ENCODE measurements around the gene CENPQ. TPM values are rescaled to one million over a fixed set of nuclear protein-coding genes. Genes with fewer than 3 reads are reported as not detected.
A peak's percentile ranks its signal among the peaks of the same experiment; 100 is the strongest.

The CENPQ gene
- total and polyA plus RNA-seq, 2 of the 13 experiments (the other 11 are each of a cell fraction or from before 2014, with no cell fraction given): 9.1 to 20.1 TPM

- TF ChIP-seq, protein P1, sequence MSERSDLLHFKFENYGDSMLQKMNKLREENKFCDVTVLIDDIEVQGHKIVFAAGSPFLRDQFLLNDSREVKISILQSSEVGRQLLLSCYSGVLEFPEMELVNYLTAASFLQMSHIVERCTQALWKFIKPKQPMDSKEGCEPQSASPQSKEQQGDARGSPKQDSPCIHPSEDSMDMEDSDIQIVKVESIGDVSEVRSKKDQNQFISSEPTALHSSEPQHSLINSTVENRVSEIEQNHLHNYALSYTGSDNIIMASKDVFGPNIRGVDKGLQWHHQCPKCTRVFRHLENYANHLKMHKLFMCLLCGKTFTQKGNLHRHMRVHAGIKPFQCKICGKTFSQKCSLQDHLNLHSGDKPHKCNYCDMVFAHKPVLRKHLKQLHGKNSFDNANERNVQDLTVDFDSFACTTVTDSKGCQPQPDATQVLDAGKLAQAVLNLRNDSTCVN (CRISPR knock-in tag; IDR thresholded peaks at IDR 0.05; ENCODE audit: borderline replicate concordance): 0 out of 2 replicates have a peak, but pooled peaks have one; percentile 47
- TF ChIP-seq MXI1 (IDR thresholded peaks at IDR 0.05; ENCODE audit: borderline replicate concordance, low read depth, low read length) (peak; percentile 42; the same call in 1 of the 3 replicates), TMF1 (CRISPR knock-in tag; IDR thresholded peaks at IDR 0.05; ENCODE audit: low read depth) (no peak), RERE (CRISPR knock-in tag; IDR thresholded peaks at IDR 0.05; ENCODE audit: low read depth) (peak; percentile 98), FOXO1 (CRISPR knock-in tag; IDR thresholded peaks at IDR 0.05) (peak; percentile 65; the same call in 1 of the 2 replicates), ZNF556 (CRISPR knock-in tag; IDR thresholded peaks at IDR 0.05; ENCODE audit: borderline replicate concordance) (peak; percentile 75; the same call in 1 of the 2 replicates), RFX1 (IDR thresholded peaks at IDR 0.05) (no peak), REST (IDR thresholded peaks at IDR 0.05; ENCODE audit: borderline replicate concordance in 1 of 2, low read depth in 1 of 2, low read length in 2 of 2) (peak in 1 of 2 experiments; percentile 80; a peak in 2 of 4 replicates), HMGXB4 (CRISPR knock-in tag; IDR thresholded peaks at IDR 0.05; ENCODE audit: borderline replicate concordance in 1 of 2, low read depth in 1 of 2) (peak in 1 of 2 experiments; percentile 65; a peak in 1 of 4 replicates), GATAD2A (CRISPR knock-in tag; IDR thresholded peaks at IDR 0.05) (peak; percentile 99), FOXA1 (IDR thresholded peaks at IDR 0.05) (peak; percentile 100), FOXA1 (CRISPR knock-in tag; IDR thresholded peaks at IDR 0.05) (peak; percentile 100), ZSCAN29 (CRISPR knock-in tag; conservative IDR thresholded peaks at IDR 0.05) (peak; percentile 81; the same call in 1 of the 2 replicates), KMT2A (CRISPR knock-in tag; IDR thresholded peaks at IDR 0.05) (peak; percentile 68; the same call in 1 of the 2 replicates), ZNF781 (CRISPR knock-in tag; IDR thresholded peaks at IDR 0.05; ENCODE audit: borderline replicate concordance, not compliant biosample characterization) (peak; percentile 53), FOXK1 (CRISPR knock-in tag; IDR thresholded peaks at IDR 0.05; ENCODE audit: borderline replicate concordance, low read depth) (peak; percentile 74)
These were observed 59.8 kb downstream of the CENPQ start (continued) for GRCh38 chr6:49522710-49523593.
